RWPE1 (cell line): ENCODE results near the gene CAMK2G.

Experiments
- CTCF ChIA-PET: fragments of 350-600 bp; sonication (Branson Sonifier 250); formaldehyde crosslinking; extraction: SDS; loops from one replicate; lab custom pipeline; 2021; lab: Yijun Ruan, JAX
- POLR2A ChIA-PET: fragments of 400-600 bp; formaldehyde crosslinking; extraction: SDS; loops from one replicate; lab custom pipeline; 2020; ENCODE audit warnings: antibody characterized with exemption; ENCODE audit not compliant: low non-redundant PET; lab: Yijun Ruan, JAX
- DNase-seq: peaks from one replicate; pipeline ENCODE4 v3.0.0; 2012; ENCODE audit warnings: low spot score
- H3K27ac ChIP-seq: fragments of 450-650 bp; 2 replicates; pipeline ENCODE4 v1.5.1; 2017
- TF ChIP-seq, protein P1 (sequence below): fragments of 450-650 bp; conservative IDR thresholded peaks from 2 replicates; pipeline ENCODE4 v1.5.1; 2017; ENCODE audit warnings: low read depth, mild to moderate bottlenecking

Gene CAMK2G

DNA sequence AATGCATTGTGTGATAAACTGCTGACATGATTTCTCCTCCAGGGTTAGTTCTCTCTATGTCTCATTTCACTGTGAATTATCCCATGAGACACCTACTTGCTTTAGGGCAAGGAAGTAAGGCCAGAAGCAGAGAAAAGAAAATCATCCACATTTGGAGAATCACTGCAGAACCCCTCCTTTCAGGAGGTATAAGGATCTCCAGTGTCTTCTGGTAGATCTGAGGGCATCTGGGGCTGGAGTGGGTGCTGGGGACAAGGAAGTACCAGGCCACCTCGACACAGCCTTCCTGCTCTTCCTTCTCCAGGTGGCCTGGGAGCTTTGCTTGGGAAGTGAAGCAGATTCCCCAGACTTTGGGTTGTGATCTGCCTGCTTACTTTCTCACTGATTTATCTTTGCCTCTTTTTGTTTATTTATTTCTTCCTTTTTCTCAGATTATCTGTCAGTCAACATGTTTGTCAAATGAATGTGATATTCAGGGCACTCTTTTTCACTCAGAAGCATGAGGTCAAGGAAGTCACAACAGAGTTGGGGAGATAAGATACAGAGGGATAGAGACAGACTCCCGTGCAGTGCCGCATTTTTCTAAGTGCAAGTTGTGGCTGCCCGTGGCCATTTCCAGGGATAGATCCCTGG is 12.4 kb upstream of the CAMK2G start:
- ChIA-PET POLR2A (interaction anchor here (0.6 to 2.9 kb wide), 8 partner anchors 20 to 359 kb away, joined by 3 to 28 read pairs (median 4); partner anchors contain the start of gene PLAU), CTCF (interaction anchor here (0.5 to 3.9 kb wide), 20 partner anchors 10 to 194 kb away, joined by 3 to 94 read pairs (median 5); partner anchors contain the start of gene PLAU)
- peak overlapping the region; percentile 99 for H3K27ac ChIP-seq
- TF ChIP-seq, protein P1, sequence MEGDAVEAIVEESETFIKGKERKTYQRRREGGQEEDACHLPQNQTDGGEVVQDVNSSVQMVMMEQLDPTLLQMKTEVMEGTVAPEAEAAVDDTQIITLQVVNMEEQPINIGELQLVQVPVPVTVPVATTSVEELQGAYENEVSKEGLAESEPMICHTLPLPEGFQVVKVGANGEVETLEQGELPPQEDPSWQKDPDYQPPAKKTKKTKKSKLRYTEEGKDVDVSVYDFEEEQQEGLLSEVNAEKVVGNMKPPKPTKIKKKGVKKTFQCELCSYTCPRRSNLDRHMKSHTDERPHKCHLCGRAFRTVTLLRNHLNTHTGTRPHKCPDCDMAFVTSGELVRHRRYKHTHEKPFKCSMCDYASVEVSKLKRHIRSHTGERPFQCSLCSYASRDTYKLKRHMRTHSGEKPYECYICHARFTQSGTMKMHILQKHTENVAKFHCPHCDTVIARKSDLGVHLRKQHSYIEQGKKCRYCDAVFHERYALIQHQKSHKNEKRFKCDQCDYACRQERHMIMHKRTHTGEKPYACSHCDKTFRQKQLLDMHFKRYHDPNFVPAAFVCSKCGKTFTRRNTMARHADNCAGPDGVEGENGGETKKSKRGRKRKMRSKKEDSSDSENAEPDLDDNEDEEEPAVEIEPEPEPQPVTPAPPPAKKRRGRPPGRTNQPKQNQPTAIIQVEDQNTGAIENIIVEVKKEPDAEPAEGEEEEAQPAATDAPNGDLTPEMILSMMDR = no peak
- peak; percentile 18 for DNase-seq

DNA sequence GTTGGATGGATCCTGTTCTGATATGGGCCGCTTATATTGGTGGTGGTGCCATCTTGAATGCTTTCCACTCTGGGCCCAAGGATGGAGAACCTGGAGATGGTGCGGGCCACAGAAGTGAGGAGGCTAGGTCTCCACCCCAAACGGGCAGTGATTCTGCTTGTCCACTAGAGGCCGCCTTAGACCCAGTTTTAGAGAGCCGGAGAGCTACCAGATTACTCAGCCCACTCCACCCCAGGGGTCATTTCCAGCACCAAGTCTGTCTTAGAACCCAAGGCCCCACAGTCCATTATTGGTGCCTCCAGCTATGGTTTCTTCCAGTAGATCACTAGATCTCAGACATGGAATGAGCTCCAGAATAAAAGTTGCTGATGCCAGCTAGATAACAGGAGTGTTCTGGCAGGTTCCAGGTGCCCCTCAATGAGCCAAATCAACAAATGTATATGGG is 11.8 kb upstream of the CAMK2G start:
- POLR2A ChIA-PET = interaction anchor here (0.6 to 1.1 kb wide), 4 partner anchors 31 to 360 kb away, joined by 3 to 6 read pairs (median 3); no protein-coding TSS in a partner anchor
- DNase-seq = peak; percentile 85
- CTCF ChIA-PET = interaction anchor here (0.5 to 3.9 kb wide), 18 partner anchors 10 to 195 kb away, joined by 3 to 94 read pairs (median 5); partner anchors contain the start of gene PLAU
- H3K27ac ChIP-seq = peak overlapping the region; percentile 99
- TF ChIP-seq, protein P1 = peak; percentile 82

DNA sequence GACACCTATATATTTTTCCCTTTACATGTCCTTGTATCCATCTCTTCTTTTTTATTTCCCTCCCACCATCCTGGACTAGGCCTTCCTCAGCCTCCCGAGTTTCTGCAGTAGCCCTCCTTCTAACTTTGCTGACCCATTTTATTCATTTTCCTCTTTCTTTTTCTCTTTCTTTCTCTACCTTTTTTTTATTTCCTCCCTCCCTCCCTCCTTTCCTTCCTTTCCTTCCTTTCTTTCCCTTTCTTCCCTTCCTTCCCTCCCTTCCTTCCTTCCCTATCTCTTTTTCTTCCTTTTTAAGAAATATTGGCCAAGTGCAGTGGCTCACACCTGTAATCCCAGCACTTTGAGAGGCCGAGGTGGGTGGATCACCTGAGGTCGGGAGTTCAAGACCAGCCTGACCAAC is 9.7 kb upstream of the CAMK2G start:
- no peak for DNase-seq
- ChIA-PET CTCF (interaction anchor here (0.7 to 2.3 kb wide), 4 partner anchors 54 to 193 kb away, joined by 3 to 13 read pairs (median 8); no protein-coding TSS in a partner anchor), POLR2A (no interaction called here)
- no peak overlapping the region for H3K27ac ChIP-seq
- TF ChIP-seq, protein P1 = no peak

DNA sequence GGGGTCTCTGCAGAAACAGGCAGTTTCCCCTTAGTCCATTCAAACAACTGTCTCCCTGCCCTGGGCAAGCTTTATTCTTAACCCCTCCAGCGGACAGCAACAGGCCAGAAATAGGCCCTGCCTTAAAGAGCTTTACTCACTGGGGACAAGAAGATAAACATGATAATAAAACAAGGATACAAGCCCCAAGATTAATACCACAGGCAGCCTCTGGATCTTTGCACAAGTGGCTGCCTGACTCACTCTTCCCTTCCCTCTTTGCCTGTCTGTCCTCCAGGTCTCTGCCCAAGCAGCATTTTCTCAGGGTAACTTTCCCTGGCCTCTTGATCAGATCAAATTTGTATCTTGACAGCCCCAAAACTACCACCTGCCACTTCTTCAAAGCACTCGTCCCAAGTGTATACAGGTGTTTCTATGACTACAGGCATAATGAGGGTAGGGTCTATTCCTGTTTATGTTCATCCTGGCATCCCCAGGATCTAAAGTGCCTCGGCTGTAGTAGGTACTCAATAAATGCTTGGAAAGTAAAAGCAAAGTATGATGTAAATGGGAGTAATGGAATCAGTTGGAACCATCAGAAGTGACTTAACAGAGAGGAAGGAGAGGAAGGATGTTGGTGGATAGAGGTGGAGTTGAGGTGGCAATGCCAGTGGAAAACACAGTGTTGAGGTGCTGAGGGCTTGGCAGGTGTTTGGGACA is 7.0 kb upstream of the CAMK2G start:
- TF ChIP-seq, protein P1 = no peak
- no peak overlapping the region for H3K27ac ChIP-seq
- ChIA-PET POLR2A (no interaction called here), CTCF (interaction anchor here (0.8 to 3.2 kb wide), 2 partner anchors 59 to 643 kb away, joined by 6 to 19 read pairs; no protein-coding TSS in a partner anchor)
- no peak for DNase-seq

DNA sequence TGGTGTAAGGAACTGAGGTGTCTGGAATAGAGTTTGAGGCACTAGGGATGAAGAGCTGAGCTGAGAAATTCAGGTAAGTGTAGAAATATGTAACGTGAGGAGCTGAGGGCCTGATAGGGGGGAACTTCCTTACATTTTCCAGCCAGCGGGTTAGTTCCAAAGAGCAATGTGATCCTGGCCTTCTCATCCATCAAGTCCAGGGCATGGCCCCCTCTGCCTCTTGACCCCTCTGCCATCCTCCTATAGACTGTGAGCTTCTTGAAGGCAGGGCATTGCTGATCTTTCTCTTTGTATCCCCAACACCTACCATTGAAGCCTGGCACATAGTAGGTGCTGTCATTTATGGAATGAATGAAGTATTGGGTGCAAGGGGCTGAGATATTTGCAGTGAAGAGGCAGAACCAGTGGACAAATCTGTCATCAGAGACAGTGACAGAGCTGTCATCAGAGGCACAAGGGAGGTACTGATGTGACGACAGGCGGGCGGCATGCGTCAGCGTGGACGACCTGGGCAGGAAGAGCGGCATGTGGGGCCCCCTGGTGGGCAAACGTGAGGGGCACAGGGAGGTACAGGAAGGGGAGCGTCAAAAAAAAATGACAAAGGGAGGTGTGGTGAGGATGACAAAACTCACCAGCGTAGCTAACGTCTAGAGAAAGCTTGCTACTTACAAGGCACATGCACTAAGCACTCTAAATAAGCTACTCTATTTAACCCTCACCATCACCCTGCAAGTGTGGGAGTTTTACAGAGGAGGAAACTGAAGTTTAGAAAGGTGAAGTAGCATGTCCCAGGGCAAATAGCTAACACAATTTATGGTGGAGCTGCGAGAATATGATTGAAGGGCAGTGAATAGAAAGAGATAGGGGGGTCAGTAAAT is 5.2 kb upstream of the CAMK2G start:
- ChIA-PET POLR2A (interaction anchor here (0.8 kb wide), 1 partner anchor 31 kb away, joined by 3 read pairs; no protein-coding TSS in a partner anchor), CTCF (interaction anchor here (0.5 to 3.2 kb wide), 37 partner anchors 8 to 1606 kb away, joined by 3 to 28 read pairs (median 4); partner anchors contain the start of genes CHCHD1 and DDIT4)
- peak; percentile 74 for DNase-seq
- H3K27ac ChIP-seq = no peak overlapping the region
- TF ChIP-seq, protein P1 = peak; percentile 85
